SU-DHL-6 (cell line): ENCODE measurements around the gene YARS1.

ENCODE experiments used
- EZH2phosphoT487 ChIP-seq: fragments of 200-600 bp; sonication (generic), shearing (Covaris generic); conservative IDR thresholded peaks from 2 replicates; pipeline ENCODE4 v1.6.1; 2018; ENCODE audit warnings: mild to moderate bottlenecking, antibody characterized with exemption, low read length, moderate library complexity, mixed read lengths
- TF ChIP-seq, protein P1 (sequence below): fragments of 200-600 bp; sonication (generic); IDR thresholded peaks from one replicate; pipeline ENCODE4 v1.5.1; 2017; ENCODE audit warnings: antibody characterized with exemption, mild to moderate bottlenecking, low read length, moderate library complexity; ENCODE audit not compliant: insufficient read depth, poor library complexity, severe bottlenecking

GRCh38 chr1:32768110-32768850 lies 48.9 kb downstream of the YARS1 start:
- TF ChIP-seq, protein P1, sequence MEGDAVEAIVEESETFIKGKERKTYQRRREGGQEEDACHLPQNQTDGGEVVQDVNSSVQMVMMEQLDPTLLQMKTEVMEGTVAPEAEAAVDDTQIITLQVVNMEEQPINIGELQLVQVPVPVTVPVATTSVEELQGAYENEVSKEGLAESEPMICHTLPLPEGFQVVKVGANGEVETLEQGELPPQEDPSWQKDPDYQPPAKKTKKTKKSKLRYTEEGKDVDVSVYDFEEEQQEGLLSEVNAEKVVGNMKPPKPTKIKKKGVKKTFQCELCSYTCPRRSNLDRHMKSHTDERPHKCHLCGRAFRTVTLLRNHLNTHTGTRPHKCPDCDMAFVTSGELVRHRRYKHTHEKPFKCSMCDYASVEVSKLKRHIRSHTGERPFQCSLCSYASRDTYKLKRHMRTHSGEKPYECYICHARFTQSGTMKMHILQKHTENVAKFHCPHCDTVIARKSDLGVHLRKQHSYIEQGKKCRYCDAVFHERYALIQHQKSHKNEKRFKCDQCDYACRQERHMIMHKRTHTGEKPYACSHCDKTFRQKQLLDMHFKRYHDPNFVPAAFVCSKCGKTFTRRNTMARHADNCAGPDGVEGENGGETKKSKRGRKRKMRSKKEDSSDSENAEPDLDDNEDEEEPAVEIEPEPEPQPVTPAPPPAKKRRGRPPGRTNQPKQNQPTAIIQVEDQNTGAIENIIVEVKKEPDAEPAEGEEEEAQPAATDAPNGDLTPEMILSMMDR = no peak
- no peak for TF ChIP-seq EZH2phosphoT487
